ENCODE measurements around the gene ARHGDIB. TPM values are rescaled to one million over a fixed set of nuclear protein-coding genes. Genes with fewer than 3 reads are reported as not detected.

ARHGDIB gene
- total and polyA plus RNA-seq, 10 of the 15 experiments (the other 5 are each of a cell fraction or from before 2014, with no cell fraction given): 796 to 2,849 (median 1,346) TPM

GRCh38 chr12:15000575-15000974 is 39.2 kb upstream of the ARHGDIB start:
- CTCF ChIA-PET: interaction anchor here (1.0 to 1.8 kb wide), 3 partner anchors 12 to 198 kb away, joined by 3 to 7 read pairs (median 3); no protein-coding TSS in a partner anchor
- 21% methylated on average over 2 of the region's 2 CpGs for WGBS (ENCODE audit: insufficient coverage, insufficient replicate concordance, low lambda C conversion rate, missing lambda C conversion rate)
- Histone ChIP-seq H2AFZ (ENCODE audit: control insufficient read depth, low read depth, low read length) (no peak overlapping the region), H3K4me2 (ENCODE audit: control insufficient read depth, insufficient read depth) (no peak overlapping the region), H3K4me1 (ENCODE audit: control insufficient read depth, insufficient read depth, low read length) (no peaks in the 10 kb centered on the region), H3K79me2 (ENCODE audit: control insufficient read depth, insufficient read depth, low read length) (no peaks in the 10 kb centered on the region), H3K27ac (ENCODE audit: control insufficient read depth, insufficient read depth) (no peak overlapping the region), H3K27me3 (replicated peaks in 1 of 2; ENCODE audit: control insufficient read depth in 2 of 2, insufficient read depth in 2 of 2, low read length in 1 of 2) (peaks cover 0 to 2% of the 10 kb centered on the region in 2 experiments; a peak in 1 of 4 replicates), H3K9me3 (replicated peaks; ENCODE audit: control insufficient read depth, insufficient read depth, low read length) (no peaks in the 10 kb centered on the region), H3K36me3 (ENCODE audit: control insufficient read depth in 2 of 2, insufficient read depth in 2 of 2, low read length in 1 of 2) (no peaks in the 10 kb centered on the region), H4K20me1 (ENCODE audit: control insufficient read depth, insufficient read depth) (no peaks in the 10 kb centered on the region), H3K4me3 (no peak overlapping the region), H3K9ac (ENCODE audit: control insufficient read depth, insufficient read depth, low read length) (no peak overlapping the region)
- POLR2A ChIA-PET: no interaction called here
- DNase-seq (ENCODE audit: low read depth, low spot score) (no peak), FAIRE-seq (no peak), ATAC-seq (no peak)
- in situ Hi-C loops (cut with MboI): no loop called here
- intact Hi-C loops (cut with micrococcal nuclease; ENCODE audit: unreplicated experiment): loop anchor here (10.0 kb wide), 1 partner anchor 524 kb away; no protein-coding TSS in a partner anchor
- no peak for TF ChIP-seq SMC3 (IDR thresholded peaks at IDR 0.05; ENCODE audit: borderline replicate concordance, low read length)
- TF ChIP-seq NFYA (IDR thresholded peaks at IDR 0.05; ENCODE audit: borderline replicate concordance, low read depth, low read length): no peak
- RAD21 ChIA-PET (ENCODE audit: unreplicated experiment): interaction anchor here (1.0 kb wide), 1 partner anchor 155 kb away, joined by 3 read pairs; no protein-coding TSS in a partner anchor
- no TSS peak for BruUV-seq (replicated peaks)
- SMC1A ChIA-PET (ENCODE audit: uncharacterized antibody, unreplicated experiment): interaction anchor here (16.7 kb wide), 1 partner anchor 152 kb away, joined by 242 read pairs; the partner anchor contains the start of gene ART4

GRCh38 chr12:14999695-15000365 is 38.4 kb upstream of the ARHGDIB start:
- H3K27ac ChIP-seq (ENCODE audit: control insufficient read depth, insufficient read depth): no peak overlapping the region
- ATAC-seq (no peak), FAIRE-seq (no peak), DNase-seq (ENCODE audit: low read depth, low spot score) (no peak)
- H3K9ac ChIP-seq (ENCODE audit: control insufficient read depth, insufficient read depth, low read length): no peak overlapping the region
- H3K79me2 ChIP-seq (ENCODE audit: control insufficient read depth, insufficient read depth, low read length): no peaks in the 10 kb centered on the region
- H3K4me3 ChIP-seq: no peak overlapping the region
- ChIA-PET CTCF (no interaction called here), SMC1A (ENCODE audit: uncharacterized antibody, unreplicated experiment) (interaction anchor here (16.7 kb wide), 1 partner anchor 151 kb away, joined by 242 read pairs; the partner anchor contains the start of gene ART4), RAD21 (ENCODE audit: unreplicated experiment) (interaction anchor here (1.0 kb wide), 1 partner anchor 154 kb away, joined by 3 read pairs; no protein-coding TSS in a partner anchor), POLR2A (no interaction called here)
- TF ChIP-seq NFXL1 (IDR thresholded peaks at IDR 0.05; ENCODE audit: borderline replicate concordance) (no peak), SKIL (IDR thresholded peaks at IDR 0.05; ENCODE audit: low read depth, poor library complexity, severe bottlenecking) (no peak), CHD2 (IDR thresholded peaks at IDR 0.05; ENCODE audit: borderline replicate concordance, low read depth, low read length) (no peak), HCFC1 (IDR thresholded peaks at IDR 0.05; ENCODE audit: low read length) (no peak), ELK1 (IDR thresholded peaks at IDR 0.05; ENCODE audit: low read depth, low read length) (no peak), JUNB (IDR thresholded peaks at IDR 0.05) (no peak), USF2 (IDR thresholded peaks at IDR 0.05; ENCODE audit: borderline replicate concordance, low read depth, low read length) (no peak), EZH2 (IDR thresholded peaks at IDR 0.05; ENCODE audit: borderline replicate concordance, control insufficient read depth, low read depth, low read length) (no peak)
- no peak overlapping the region for H2AFZ ChIP-seq (ENCODE audit: control insufficient read depth, low read depth, low read length)
- no peak overlapping the region for H3K4me2 ChIP-seq (ENCODE audit: control insufficient read depth, insufficient read depth)
- no peaks in the 10 kb centered on the region for H4K20me1 ChIP-seq (ENCODE audit: control insufficient read depth, insufficient read depth)
- no peaks in the 10 kb centered on the region for H3K9me3 ChIP-seq (replicated peaks; ENCODE audit: control insufficient read depth, insufficient read depth, low read length)
- peaks cover 0 to 2% of the 10 kb centered on the region in 2 experiments; a peak in 1 of 4 replicates for H3K27me3 ChIP-seq (replicated peaks in 1 of 2; ENCODE audit: control insufficient read depth in 2 of 2, insufficient read depth in 2 of 2, low read length in 1 of 2)
- no peaks in the 10 kb centered on the region for H3K4me1 ChIP-seq (ENCODE audit: control insufficient read depth, insufficient read depth, low read length)
- no TSS peak for BruUV-seq (replicated peaks)
- intact Hi-C loops (cut with micrococcal nuclease; ENCODE audit: unreplicated experiment): loop anchor here (5.0 to 10.0 kb wide), 3 partner anchors 368 to 765 kb away; no protein-coding TSS in a partner anchor
- 77% methylated on average over 2 of the region's 2 CpGs for WGBS (ENCODE audit: insufficient coverage, insufficient replicate concordance, low lambda C conversion rate, missing lambda C conversion rate)
- in situ Hi-C loops (cut with MboI): loop anchor here (5.0 to 10.0 kb wide), 3 partner anchors 153 to 765 kb away; no protein-coding TSS in a partner anchor
- H3K36me3 ChIP-seq (ENCODE audit: control insufficient read depth in 2 of 2, insufficient read depth in 2 of 2, low read length in 1 of 2): no peaks in the 10 kb centered on the region

Measured in GM12878 (cell line).